Fibroblast of gingiva (primary cell): ENCODE results near the gene CNPY4.
A peak's percentile ranks its signal among the peaks of the same experiment; 100 is the strongest.

Experiments used
- DNase-seq: peaks from one replicate; pipeline ENCODE4 v3.0.0-alpha.2; 2011; ENCODE audit warnings: low read depth

CNPY4 gene

GRCh38 chr7:100167912-100168323 lies 48.5 kb downstream of the CNPY4 start:
- peak; percentile 19 for DNase-seq

DNA sequence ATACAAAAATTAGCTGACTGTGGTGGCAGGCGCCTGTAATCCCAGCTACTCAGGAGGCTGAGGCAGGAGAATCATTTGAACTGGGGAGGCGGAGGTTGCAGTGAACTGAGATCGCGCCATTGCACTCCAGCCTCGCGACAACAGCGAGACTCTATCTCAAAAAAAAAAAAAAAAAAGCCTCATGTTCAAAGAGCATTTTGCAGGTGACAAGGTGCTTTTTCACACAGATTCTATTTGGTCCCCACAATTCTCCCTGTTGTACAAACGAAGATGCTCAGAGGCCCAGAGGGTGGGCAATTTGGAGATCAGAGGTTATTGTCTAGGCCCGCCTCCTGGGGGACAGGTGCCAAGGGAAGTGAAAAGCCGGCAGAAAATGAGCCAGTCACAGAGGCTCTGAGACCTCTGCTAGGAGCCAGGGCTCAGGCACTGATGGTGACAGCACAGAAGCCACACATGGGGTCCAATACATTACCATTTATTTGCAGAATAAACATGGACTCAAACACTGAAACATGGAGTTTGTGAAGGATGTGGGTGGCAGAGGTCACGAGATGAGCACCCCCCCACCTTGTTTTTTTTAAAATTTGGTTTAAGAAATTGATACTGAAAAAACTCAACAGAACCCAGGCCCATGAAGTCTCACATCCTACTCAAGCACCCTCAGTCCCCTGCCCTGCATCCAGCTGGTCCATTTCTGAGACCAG lies 49.9 kb downstream of the CNPY4 start:
- DNase-seq, result no peak

- no peak for DNase-seq
These were observed 50.9 kb downstream of the CNPY4 start for GRCh38 chr7:100170101-100170897.

DNA sequence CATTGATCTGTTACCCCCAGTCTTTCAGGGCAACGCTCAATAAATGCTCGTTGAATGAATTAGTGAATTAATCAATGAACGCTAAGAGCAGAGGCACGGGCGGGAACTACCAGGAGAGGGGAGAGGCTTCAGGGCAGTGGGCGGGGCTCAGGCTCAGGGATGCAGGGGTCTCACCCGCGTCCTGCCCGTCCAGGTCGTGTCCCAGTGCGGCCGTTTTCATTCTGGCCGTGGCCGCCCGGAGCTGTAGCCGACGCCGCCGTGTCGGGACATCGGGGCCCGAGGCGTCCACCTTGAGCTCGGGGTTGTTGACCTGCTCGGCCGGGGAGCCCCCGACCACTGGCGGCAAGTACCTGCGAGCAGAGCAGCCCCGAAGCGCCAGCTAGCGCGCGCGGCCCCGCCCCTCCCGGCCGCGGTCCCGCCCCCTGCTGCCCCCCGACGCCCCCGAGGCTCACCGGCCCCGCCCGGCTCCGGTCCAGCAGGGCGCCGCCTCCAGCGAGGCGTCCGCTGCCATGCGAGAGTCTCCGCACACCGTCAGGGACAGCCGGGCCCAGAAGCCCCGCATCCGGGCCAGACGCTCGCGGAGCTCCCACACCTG lies 51.8 kb downstream of the CNPY4 start:
- DNase-seq, result no peak

GRCh38 chr7:100171840-100172239 lies 52.4 kb downstream of the CNPY4 start:
- DNase-seq, result no peak

DNA sequence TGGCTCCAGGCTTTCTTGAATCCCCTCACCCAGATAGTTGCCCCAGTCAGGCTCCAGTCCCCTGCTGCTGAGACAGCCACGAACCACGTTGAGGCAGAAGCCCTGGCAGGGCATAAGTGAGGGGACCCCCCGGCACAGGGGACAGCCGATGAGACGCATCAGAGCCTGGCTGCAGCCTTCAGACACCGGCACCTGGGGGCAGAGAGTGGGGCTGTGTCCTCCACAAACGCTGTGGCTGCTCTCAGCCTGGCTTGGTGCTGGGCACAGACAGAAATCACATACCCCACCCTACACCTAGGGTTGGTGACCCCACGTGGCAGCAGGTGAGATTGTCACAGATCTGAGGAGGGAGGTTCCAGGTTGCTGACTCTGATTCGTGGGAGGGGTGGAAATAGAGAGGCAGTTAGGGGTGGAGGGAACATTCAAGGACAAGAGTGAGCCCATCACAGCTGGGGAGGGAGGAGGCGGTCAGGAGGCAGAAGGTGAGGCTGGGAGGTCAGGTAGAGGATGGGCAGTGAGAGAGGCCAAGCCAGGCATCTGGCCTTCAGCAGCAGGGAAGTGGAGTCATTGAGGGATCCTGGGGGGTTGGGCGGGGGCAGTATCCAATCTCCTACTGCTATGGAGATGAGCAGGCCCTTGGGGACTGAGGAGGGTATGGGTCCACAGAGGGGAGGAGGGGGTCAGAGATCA lies 54.5 kb downstream of the CNPY4 start:
- no peak for DNase-seq

GRCh38 chr7:100174582-100174981 lies 55.1 kb downstream of the CNPY4 start:
- no peak for DNase-seq
